Activated CD8-positive, alpha-beta memory T cell treated with anti-CD3 and anti-CD28 coated beads, Interleukin-2, amount 50 U/mL, for 24 hours (primary cell): ENCODE data around the gene CEP290.
"Not testable (repeated sequence)": the region's sequence is repeated elsewhere in the genome, so short reads cannot be mapped to it uniquely, and the experiment has no call there.

Experiments
- DNase-seq: peaks from one replicate; pipeline ENCODE4 v3.0.0-alpha.2; 2020; ENCODE audit errors: extremely low read depth

The CEP290 gene

DNA sequence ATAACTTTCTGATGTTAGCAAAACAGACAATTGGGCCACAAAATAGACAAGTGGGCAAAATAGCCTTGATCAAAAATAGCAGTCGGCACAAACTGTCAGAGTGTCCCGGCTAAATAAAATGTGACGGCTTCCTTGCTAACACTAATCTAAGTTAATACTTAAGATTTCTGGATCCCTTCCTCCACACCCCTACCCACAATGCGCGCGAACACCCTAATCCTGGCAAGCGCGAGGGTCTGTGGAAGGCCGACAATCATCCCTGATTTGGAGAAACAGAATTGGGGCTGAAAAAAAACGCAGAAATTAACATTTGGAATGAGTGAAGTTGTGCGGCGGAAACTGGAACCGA lies 489 bp downstream of the CEP290 start:
- DNase-seq = no peak

GRCh38 chr12:88139711-88140110 lies 2.2 kb downstream of the CEP290 start:
- DNase-seq = not testable (repeated sequence)

DNA sequence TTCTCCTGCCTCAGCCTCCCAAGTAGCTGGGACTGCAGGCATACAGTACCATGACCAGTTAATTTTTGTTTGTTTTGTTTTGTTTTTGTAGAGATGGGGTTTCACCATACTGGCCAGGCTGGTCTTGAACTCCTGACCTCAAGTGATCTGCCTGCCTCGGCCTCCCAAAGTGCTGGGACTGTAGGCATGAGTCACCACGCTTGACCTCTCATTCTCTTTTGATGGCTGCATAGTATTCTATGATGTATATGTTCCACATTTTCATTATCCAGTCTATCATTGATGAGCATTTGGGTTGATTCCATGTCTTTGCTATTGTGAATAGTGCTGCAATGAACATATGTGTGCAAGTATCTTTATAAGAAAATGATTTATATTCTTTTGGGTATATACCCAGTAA lies 8.7 kb downstream of the CEP290 start:
- not testable (repeated sequence) for DNase-seq

DNA sequence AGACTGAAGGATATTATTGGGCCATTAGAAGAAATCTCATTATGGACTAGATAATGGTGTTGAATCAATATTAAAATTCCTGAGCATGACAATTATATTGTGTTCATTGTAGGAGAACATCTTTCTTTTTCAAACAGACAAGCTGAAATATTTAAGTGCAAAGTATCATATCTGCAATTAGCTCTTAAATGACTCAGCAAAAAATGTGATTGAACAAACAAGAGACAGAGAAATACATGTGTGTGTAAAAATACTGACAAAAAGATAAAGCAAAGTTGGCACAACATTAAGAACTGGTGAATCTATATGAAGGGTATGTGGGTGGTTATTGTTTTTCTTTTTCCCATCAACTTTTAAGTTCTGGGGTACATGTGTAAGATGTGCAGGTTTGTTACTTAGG lies 9.5 kb downstream of the CEP290 start:
- no peak for DNase-seq

GRCh38 chr12:88127855-88128254 lies 14.0 kb downstream of the CEP290 start:
- DNase-seq = no peak

- DNase-seq = no peak
Observed at GRCh38 chr12:88127099-88127498, 14.8 kb downstream of the CEP290 start.

- DNase-seq = no peak
Observed at GRCh38 chr12:88122666-88123065, 19.2 kb downstream of the CEP290 start.

GRCh38 chr12:88113871-88114270 lies 28.0 kb downstream of the CEP290 start:
- no peak for DNase-seq

DNA sequence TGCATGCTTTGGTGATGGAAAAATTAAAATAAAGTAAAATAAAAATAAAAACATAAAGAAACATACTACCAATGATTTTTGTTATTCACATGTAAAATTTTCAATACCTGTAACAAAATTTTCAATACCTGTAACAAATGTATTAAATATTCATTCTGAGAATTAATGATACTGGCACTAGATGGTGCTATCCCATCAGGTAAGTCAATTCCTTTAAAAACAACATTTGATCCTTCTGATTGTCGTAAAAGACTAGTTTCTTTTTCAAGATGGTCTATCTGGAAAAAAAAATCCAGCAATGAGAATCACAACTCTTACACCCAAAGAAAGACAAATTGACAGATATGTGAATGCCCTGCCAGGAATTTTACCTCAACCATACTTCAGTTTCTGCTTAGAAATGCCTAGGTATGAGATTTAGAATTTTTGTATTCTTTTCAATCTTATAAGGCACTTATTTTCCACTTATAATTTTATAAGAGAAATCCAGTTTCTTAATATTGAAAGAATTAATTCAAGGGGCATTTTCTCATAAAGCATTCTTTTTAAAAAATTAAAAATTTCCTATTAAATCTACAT lies 30.7 kb downstream of the CEP290 start:
- no peak for DNase-seq

DNA sequence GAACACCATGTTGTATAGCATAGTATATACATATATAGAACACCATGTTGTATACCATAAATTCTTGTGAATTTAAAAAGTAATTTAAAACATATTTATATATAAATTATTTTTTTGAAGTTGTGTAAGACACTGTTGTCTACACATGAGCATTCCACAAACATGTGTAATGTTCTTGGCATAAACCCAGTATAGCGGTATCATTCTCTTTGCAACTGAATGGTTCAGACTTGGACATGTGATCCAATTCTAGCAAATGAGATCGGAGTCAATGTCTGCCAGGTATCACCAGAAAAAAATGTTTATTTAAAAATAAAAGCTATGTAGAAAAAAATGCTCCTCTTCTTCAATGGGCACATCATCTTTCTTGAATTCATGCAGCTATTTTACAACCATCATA lies 33.9 kb downstream of the CEP290 start:
- DNase-seq = no peak

DNA sequence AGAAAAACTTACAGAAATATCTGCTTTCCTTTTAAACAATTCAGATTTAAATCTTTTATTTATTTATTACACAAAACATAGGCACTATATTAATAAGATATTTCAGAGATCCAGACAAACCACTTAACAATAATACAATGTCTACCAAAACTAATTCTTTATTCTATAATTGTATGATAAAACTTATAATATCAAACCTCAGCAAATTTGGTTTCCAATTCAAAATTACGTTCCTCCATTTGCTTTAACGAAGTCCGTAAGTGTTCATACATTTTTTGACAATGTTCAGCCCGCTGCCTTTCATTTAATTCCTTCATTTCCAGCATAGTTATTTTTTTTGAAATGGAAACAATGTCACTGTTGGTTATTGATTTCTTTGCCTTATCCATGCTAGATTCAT lies 48.3 kb downstream of the CEP290 start:
- no peak for DNase-seq

DNA sequence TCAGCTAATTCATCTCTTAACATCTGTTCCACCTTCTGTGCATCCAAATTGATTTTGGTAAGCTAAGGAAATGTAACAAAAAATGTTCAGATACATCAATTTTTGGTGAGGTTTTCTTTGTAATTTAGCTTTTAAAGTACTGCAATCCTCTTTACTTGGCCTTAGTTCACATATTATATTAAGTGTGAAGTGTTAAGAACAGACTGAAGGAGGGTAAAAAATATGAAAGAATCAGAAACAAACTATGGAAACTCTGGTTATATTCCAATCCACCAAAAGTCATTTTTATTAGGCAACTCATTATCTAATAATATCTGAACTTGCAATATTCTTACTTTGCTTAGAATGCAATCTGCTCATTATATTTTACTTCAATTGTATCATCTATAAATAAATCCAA lies 49.1 kb downstream of the CEP290 start:
- DNase-seq = no peak

DNA sequence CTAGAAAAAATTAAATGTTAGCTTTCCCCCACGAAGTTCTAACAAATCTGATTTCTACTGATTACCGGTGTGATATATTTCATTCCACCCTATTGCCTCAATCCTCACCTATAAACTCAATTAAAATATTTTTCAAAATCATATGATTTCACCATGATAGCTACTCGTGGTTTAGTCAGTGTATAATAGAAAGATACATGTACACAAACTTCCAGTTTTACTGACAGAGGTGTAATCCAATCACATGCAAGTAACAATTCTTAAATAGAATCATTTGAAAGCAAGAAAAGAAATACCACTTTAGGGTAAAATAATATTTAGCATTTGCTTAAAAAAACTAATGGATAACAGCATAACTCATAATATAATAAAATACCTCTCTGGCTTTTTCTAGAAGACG lies 57.7 kb downstream of the CEP290 start:
- no peak for DNase-seq

DNA sequence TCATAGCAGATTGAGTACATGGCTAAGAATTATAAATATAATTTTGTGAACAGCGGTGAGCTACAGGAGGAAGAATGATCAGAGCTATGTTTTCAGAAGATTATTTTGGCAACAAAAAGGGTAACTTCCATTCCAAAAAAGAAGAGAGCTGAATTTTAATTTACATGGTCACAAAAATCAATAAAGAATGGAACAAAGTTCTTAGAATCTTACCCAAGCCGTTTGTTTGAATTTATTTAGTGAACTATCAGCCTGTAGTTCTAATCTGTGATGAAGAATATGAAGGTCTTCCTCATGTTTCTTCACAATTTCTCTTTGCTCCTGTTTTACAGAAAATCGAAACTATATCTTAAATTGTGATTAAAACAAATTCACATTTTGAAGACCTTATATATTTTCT lies 58.3 kb downstream of the CEP290 start:
- no peak for DNase-seq

GRCh38 chr12:88081247-88081646 lies 60.6 kb downstream of the CEP290 start:
- DNase-seq = no peak

DNA sequence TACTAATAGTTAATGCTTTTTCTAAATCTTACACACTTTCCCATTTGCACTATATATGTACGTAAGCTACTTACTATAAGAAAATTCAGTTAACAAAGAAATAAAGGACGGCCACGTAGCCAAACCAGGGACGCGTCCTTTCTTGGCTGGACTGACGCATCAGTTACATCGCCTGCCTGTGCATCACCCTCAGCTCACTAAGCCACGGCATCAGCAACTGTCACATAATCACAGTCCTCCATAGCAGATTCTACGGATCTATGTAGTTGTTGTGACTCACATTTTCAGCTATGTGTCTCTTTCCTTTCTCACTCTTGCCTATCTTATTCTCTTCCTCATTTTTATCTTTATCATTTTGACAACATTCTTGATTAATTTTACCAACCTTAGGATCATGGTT lies 74.6 kb downstream of the CEP290 start:
- no peak for DNase-seq

DNA sequence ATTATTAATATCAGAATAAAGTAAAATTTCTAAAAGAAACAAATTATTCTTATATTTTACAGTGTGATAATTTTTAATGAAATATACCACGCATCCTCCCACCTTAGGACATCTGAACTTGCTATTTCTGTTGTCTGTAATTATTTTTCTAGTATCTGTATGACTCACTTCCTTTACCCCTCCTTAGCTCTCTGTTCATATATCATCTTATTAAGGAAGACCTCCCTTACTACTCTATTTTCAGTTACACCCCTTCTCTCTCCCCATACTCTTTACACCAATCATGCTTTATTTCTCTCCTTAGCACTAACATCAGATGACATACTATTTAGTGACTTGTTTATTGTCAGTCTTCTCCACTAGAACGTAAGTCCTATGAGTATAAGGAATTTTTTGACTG lies 78.5 kb downstream of the CEP290 start:
- no peak for DNase-seq

- DNase-seq = no peak
Observed at GRCh38 chr12:88062474-88062873, 79.4 kb downstream of the CEP290 start.

- DNase-seq = no peak
Observed at GRCh38 chr12:88058719-88059077, 83.2 kb downstream of the CEP290 start.

DNA sequence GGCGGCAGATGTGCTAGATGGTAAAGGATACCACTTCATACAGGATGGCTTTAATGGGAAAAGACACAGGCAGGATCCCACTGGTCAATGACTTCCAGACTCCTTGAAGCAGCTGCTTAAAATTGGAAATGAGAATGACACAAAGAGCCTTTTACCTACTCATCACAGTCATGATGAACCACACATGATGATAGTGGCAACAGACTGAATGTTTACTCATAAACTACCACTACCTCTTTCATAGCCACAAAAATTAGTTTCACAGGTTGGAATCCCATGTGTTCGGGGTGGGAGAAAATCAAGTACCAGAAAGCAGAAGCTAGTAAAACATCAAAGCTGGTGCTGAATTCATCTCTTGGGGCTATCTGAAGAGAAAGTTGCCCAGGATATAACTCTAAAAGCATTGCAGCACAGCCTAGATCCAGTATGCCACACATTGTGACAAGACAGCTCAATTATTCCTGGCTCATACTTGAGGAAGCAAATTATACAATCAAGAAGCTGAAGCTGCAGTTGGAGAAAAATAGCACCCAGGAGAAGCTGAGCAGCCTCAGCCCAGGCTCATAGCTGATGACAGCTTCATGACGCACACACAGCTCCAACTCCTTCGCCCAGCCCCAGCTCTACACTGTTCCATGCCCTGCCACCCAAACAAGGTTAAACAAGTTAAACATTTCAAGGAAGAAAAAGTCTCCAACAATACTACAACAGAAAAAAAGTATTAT lies 83.7 kb downstream of the CEP290 start:
- DNase-seq = no peak

GRCh38 chr12:88056571-88056970 lies 85.3 kb downstream of the CEP290 start:
- no peak for DNase-seq

DNA sequence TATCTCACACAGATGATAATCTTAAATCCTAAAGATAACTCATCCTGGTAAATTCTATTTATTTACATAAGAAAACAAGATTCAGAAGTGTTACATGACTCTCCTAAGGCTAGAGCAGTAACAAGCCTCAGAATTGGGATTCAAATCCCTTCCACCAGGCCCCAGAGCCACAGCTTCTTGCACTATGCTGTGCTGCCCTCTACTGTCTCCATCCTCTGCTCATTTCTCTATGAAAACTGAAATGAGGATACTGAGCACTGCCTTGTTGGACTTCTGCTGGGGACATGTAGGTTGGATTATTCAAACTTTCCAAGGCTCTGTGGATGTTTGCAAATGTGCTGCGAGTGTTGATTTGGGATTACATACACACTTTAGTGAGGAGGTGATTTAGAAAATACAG lies 89.2 kb downstream of the CEP290 start:
- DNase-seq = no peak

DNA sequence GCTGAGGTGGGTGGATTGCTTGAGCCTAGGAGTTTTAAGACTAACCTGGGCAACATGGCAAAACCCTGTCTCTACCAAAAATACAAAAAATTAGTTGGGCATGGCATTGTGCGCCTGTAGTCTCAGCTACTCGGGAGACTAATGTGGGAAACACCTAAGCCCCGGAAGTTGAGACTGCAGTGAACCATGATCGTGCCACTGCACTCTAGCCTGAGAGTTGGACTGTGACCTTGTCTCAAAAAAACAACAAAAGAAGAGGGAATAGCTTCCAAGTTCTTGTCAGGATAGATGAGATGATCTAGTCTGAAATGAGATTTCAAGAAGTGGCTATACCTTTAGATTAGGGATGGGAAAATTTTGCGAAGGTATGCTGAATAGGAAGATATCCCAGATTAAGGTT lies 97.9 kb downstream of the CEP290 start:
- no peak for DNase-seq

- no peak for DNase-seq
Observed at GRCh38 chr12:88037770-88038169, 104.1 kb downstream of the CEP290 start.
